Measurements from ENCODE around the gene NPTX1. TPM values are rescaled to one million over a fixed set of nuclear protein-coding genes. Genes with fewer than 3 reads are reported as not detected.

NPTX1 gene
- total and polyA plus RNA-seq, 2 experiments from 2014 or later = 3.4 to 20.5 TPM

GRCh38 chr17:80519091-80519781 lies 42.8 kb upstream of the NPTX1 start:
- Mint-ChIP-seq H3K4me3 (no peak overlapping the region), H3K27ac (no peak overlapping the region), H3K27me3 (ENCODE audit: insufficient read depth, low read depth, poor library complexity) (peaks cover 4% of the 10 kb centered on the region), H3K36me3 (ENCODE audit: low read depth) (no peaks in the 10 kb centered on the region), H3K9me3 (no peaks in the 10 kb centered on the region), H3K4me1 (peaks cover 3% of the 10 kb centered on the region)
- Histone ChIP-seq H3F3A (replicated peaks; ENCODE audit: low read depth) (no peaks in the 10 kb centered on the region), H3K4me3 (no peak overlapping the region), H3K79me2 (replicated peaks; ENCODE audit: insufficient read depth) (no peaks in the 10 kb centered on the region), H3K27ac (ENCODE audit: low read depth) (no peak overlapping the region), H3K9me2 (ENCODE audit: insufficient read depth) (no peaks in the 10 kb centered on the region), H4K20me1 (replicated peaks; ENCODE audit: insufficient read depth) (no peaks in the 10 kb centered on the region), H3K4me1 (ENCODE audit: insufficient read depth) (no peaks in the 10 kb centered on the region), H3K36me3 (ENCODE audit: insufficient read depth) (no peaks in the 10 kb centered on the region), H3K4me2 (no peak overlapping the region), H3K27me3 (ENCODE audit: insufficient read depth) (no peaks in the 10 kb centered on the region), H2AFZ (no peak overlapping the region)
- ATAC-seq (no peak), DNase-seq (ENCODE audit: low spot score) (no peak)
- TF ChIP-seq STAT1 (IDR thresholded peaks at IDR 0.05; ENCODE audit: unreplicated experiment) (no peak), JUNB (IDR thresholded peaks at IDR 0.05; ENCODE audit: unreplicated experiment) (no peak), ZNF331 (CRISPR knock-in tag; IDR thresholded peaks at IDR 0.05; ENCODE audit: low read depth) (no peak), POLR2AphosphoS5 (IDR thresholded peaks at IDR 0.05; ENCODE audit: low read depth) (no peak), NANOG (IDR thresholded peaks at IDR 0.05; ENCODE audit: borderline replicate concordance) (no peak), EZH2phosphoT487 (IDR thresholded peaks at IDR 0.05; ENCODE audit: unreplicated experiment) (no peak), CTCF (conservative IDR thresholded peaks at IDR 0.05; ENCODE audit: low read depth in 2 of 2) (no peak), ZNF114 (CRISPR knock-in tag; IDR thresholded peaks at IDR 0.05) (no peak)
- TF ChIP-seq, protein P1, sequence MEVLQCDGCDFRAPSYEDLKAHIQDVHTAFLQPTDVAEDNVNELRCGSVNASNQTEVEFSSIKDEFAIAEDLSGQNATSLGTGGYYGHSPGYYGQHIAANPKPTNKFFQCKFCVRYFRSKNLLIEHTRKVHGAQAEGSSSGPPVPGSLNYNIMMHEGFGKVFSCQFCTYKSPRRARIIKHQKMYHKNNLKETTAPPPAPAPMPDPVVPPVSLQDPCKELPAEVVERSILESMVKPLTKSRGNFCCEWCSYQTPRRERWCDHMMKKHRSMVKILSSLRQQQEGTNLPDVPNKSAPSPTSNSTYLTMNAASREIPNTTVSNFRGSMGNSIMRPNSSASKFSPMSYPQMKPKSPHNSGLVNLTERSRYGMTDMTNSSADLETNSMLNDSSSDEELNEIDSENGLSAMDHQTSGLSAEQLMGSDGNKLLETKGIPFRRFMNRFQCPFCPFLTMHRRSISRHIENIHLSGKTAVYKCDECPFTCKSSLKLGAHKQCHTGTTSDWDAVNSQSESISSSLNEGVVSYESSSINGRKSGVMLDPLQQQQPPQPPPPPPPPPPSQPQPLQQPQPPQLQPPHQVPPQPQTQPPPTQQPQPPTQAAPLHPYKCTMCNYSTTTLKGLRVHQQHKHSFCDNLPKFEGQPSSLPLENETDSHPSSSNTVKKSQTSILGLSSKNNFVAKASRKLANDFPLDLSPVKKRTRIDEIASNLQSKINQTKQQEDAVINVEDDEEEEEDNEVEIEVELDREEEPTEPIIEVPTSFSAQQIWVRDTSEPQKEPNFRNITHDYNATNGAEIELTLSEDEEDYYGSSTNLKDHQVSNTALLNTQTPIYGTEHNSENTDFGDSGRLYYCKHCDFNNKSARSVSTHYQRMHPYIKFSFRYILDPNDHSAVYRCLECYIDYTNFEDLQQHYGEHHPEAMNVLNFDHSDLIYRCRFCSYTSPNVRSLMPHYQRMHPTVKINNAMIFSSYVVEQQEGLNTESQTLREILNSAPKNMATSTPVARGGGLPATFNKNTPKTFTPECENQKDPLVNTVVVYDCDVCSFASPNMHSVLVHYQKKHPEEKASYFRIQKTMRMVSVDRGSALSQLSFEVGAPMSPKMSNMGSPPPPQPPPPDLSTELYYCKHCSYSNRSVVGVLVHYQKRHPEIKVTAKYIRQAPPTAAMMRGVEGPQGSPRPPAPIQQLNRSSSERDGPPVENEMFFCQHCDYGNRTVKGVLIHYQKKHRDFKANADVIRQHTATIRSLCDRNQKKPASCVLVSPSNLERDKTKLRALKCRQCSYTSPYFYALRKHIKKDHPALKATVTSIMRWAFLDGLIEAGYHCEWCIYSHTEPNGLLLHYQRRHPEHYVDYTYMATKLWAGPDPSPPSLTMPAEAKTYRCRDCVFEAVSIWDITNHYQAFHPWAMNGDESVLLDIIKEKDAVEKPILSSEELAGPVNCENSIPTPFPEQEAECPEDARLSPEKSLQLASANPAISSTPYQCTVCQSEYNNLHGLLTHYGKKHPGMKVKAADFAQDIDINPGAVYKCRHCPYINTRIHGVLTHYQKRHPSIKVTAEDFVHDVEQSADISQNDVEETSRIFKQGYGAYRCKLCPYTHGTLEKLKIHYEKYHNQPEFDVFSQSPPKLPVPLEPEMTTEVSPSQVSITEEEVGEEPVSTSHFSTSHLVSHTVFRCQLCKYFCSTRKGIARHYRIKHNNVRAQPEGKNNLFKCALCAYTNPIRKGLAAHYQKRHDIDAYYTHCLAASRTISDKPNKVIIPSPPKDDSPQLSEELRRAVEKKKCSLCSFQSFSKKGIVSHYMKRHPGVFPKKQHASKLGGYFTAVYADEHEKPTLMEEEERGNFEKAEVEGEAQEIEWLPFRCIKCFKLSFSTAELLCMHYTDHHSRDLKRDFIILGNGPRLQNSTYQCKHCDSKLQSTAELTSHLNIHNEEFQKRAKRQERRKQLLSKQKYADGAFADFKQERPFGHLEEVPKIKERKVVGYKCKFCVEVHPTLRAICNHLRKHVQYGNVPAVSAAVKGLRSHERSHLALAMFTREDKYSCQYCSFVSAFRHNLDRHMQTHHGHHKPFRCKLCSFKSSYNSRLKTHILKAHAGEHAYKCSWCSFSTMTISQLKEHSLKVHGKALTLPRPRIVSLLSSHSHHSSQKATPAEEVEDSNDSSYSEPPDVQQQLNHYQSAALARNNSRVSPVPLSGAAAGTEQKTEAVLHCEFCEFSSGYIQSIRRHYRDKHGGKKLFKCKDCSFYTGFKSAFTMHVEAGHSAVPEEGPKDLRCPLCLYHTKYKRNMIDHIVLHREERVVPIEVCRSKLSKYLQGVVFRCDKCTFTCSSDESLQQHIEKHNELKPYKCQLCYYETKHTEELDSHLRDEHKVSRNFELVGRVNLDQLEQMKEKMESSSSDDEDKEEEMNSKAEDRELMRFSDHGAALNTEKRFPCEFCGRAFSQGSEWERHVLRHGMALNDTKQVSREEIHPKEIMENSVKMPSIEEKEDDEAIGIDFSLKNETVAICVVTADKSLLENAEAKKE (CRISPR knock-in tag; IDR thresholded peaks at IDR 0.05) = no peak
- TF ChIP-seq, protein P2, sequence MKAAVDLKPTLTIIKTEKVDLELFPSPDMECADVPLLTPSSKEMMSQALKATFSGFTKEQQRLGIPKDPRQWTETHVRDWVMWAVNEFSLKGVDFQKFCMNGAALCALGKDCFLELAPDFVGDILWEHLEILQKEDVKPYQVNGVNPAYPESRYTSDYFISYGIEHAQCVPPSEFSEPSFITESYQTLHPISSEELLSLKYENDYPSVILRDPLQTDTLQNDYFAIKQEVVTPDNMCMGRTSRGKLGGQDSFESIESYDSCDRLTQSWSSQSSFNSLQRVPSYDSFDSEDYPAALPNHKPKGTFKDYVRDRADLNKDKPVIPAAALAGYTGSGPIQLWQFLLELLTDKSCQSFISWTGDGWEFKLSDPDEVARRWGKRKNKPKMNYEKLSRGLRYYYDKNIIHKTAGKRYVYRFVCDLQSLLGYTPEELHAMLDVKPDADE (IDR thresholded peaks at IDR 0.05) = no peak
